Muscle layer of duodenum (tissue), 2 donors: ENCODE data around the gene WDR64.
"Not testable (repeated sequence)": the region's sequence is repeated elsewhere in the genome, so short reads cannot be mapped to it uniquely, and the experiment has no call there.

Source experiments
- H3K27ac ChIP-seq: one replicate; pipeline ENCODE4 v1.7.0; 2013; ENCODE audit warnings: mild to moderate bottlenecking, low read length
- H3K27me3 ChIP-seq: one replicate; pipeline ENCODE4 v1.7.0; 2013; ENCODE audit warnings: low read depth, mild to moderate bottlenecking, control low read depth, low read length
- H3K36me3 ChIP-seq, 2 donors: one replicate each; pipeline ENCODE4 v1.7.0; 2013; ENCODE audit warnings: low read length in 2 of 2, control low read depth in 1 of 2, mild to moderate bottlenecking in 1 of 2; ENCODE audit not compliant: insufficient read depth in 2 of 2, control insufficient read depth in 1 of 2
- H3K4me1 ChIP-seq, 2 donors: one replicate each; pipeline ENCODE4 v1.7.0; 2013; ENCODE audit warnings: low read length in 2 of 2, mild to moderate bottlenecking in 2 of 2, control low read depth in 1 of 2, moderate library complexity in 1 of 2; ENCODE audit not compliant: insufficient read depth in 2 of 2, control insufficient read depth in 1 of 2
- H3K4me3 ChIP-seq, 2 donors: one replicate each; pipeline ENCODE4 v1.7.0; 2013; ENCODE audit warnings: low read length in 2 of 2, low read depth in 1 of 2, mild to moderate bottlenecking in 1 of 2
- H3K9me3 ChIP-seq, 2 donors: one replicate each; pipeline ENCODE4 v1.7.0; 2013; ENCODE audit warnings: low read length in 2 of 2, control low read depth in 1 of 2, mild to moderate bottlenecking in 1 of 2; ENCODE audit not compliant: control insufficient read depth in 1 of 2
- donor health status: healthy.

The WDR64 gene

GRCh38 chr1:241817331-241817792, 165.3 kb downstream of the WDR64 start:
- Histone ChIP-seq H3K9me3 (no peaks in the 10 kb centered on the region), H3K27ac (no peak overlapping the region), H3K27me3 (no peaks in the 10 kb centered on the region), H3K4me3 (no peak overlapping the region), H3K36me3 (no peaks in the 10 kb centered on the region), H3K4me1 (no peaks in the 10 kb centered on the region)

- Histone ChIP-seq H3K9me3 (no peaks in the 10 kb centered on the region), H3K4me3 (no peak overlapping the region), H3K36me3 (no peaks in the 10 kb centered on the region), H3K27ac (no peak overlapping the region), H3K27me3 (no peaks in the 10 kb centered on the region), H3K4me1 (no peaks in the 10 kb centered on the region)
Observed at GRCh38 chr1:241817956-241818612, 166.0 kb downstream of the WDR64 start.

DNA sequence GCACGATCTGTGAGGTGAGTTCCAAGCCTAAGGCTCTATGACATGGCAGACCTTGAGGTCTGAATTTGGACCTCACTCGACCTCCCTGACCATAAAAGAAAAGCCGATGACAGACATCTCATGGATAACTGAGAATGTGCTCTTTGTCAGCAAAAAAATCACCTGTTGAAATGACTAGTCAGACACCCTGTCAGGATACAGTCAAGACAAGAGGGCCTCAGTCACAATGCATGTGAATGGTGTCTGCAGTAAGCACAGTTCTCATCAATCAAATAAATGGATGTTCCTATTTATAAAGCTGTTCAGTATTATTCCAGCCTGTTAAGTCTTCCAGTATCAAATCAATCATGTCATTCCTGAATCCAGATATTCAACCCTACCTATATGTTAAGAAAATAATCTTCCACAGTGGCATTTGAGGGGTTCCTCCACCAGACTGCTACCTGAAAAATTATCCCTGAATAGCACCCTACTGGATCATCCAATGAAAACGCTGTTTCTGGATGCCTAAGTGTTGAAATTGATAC, 167.3 kb downstream of the WDR64 start:
- no peak overlapping the region for H3K4me3 ChIP-seq
- no peaks in the 10 kb centered on the region for H3K4me1 ChIP-seq
- no peaks in the 10 kb centered on the region for H3K9me3 ChIP-seq
- H3K36me3 ChIP-seq = no peaks in the 10 kb centered on the region
- H3K27me3 ChIP-seq = no peaks in the 10 kb centered on the region
- no peak overlapping the region for H3K27ac ChIP-seq

GRCh38 chr1:241821363-241821762, 169.3 kb downstream of the WDR64 start:
- no peaks in the 10 kb centered on the region for H3K9me3 ChIP-seq
- H3K4me1 ChIP-seq = no peaks in the 10 kb centered on the region
- no peaks in the 10 kb centered on the region for H3K27me3 ChIP-seq
- H3K4me3 ChIP-seq = no peak overlapping the region
- H3K27ac ChIP-seq = no peak overlapping the region
- no peaks in the 10 kb centered on the region for H3K36me3 ChIP-seq

GRCh38 chr1:241822846-241823245, 170.8 kb downstream of the WDR64 start:
- no peaks in the 10 kb centered on the region for H3K27me3 ChIP-seq
- H3K27ac ChIP-seq = no peak overlapping the region

GRCh38 chr1:241823925-241824324, 171.8 kb downstream of the WDR64 start:
- Histone ChIP-seq H3K27ac (no peak overlapping the region), H3K27me3 (no peaks in the 10 kb centered on the region), H3K4me1 (no peaks in the 10 kb centered on the region), H3K36me3 (no peaks in the 10 kb centered on the region), H3K4me3 (no peak overlapping the region), H3K9me3 (no peaks in the 10 kb centered on the region)

More at GRCh38 chr1:241822846-241823245, 170.8 kb downstream of the WDR64 start:
- no peaks in the 10 kb centered on the region for H3K36me3 ChIP-seq
- H3K4me1 ChIP-seq = no peaks in the 10 kb centered on the region
- H3K4me3 ChIP-seq = no peak overlapping the region
- H3K9me3 ChIP-seq = no peaks in the 10 kb centered on the region

DNA sequence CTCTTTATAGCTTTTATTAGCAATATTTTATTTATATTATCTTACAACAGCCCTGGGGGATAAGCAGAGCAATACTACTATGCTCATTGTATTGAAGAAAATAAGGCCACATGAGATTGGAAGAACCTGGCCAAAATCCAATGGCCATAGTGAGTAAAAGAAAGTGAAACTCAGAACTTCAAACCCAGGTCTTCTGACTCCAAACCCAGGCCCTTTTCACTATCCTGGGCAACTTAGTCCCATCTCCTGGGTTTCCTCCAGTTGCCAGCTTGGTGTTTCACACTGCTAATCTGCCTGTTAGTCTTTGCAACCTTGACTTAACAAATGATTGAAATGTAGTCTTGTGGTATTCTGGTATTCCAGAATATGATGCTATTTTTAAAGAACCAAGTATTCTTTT, 173.5 kb downstream of the WDR64 start:
- no peaks in the 10 kb centered on the region for H3K27me3 ChIP-seq
- H3K36me3 ChIP-seq = no peaks in the 10 kb centered on the region
- H3K4me1 ChIP-seq = no peaks in the 10 kb centered on the region
- no peak overlapping the region for H3K4me3 ChIP-seq
- no peak overlapping the region for H3K27ac ChIP-seq
- H3K9me3 ChIP-seq = no peaks in the 10 kb centered on the region

- H3K27ac ChIP-seq, H3K4me3 ChIP-seq, H3K27me3 ChIP-seq, H3K4me1 ChIP-seq, H3K36me3 ChIP-seq, H3K9me3 ChIP-seq: not testable (repeated sequence)
Observed at GRCh38 chr1:241826613-241827012, 174.5 kb downstream of the WDR64 start.

DNA sequence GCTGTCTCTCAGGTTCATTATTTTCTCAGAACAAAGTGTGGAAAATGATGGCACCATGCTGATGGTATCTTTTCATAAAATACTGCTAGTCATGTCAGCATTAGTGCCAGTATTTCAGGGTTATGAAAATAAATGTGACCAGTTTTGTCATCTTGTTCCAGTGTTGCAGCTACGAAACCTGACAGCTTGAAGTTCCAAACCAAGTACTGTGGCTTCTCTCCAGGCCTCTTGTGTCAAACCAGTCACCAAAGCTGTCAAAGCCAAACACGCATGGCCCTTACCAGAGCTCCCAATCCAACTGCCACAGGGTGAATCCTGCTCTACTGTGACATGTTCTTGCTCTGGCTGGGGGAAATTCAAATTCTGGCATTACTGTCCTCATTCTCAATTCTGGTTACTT, 175.2 kb downstream of the WDR64 start:
- Histone ChIP-seq H3K4me1 (no peaks in the 10 kb centered on the region), H3K9me3 (no peaks in the 10 kb centered on the region), H3K36me3 (no peaks in the 10 kb centered on the region), H3K27me3 (no peaks in the 10 kb centered on the region), H3K27ac (no peak overlapping the region), H3K4me3 (no peak overlapping the region)

DNA sequence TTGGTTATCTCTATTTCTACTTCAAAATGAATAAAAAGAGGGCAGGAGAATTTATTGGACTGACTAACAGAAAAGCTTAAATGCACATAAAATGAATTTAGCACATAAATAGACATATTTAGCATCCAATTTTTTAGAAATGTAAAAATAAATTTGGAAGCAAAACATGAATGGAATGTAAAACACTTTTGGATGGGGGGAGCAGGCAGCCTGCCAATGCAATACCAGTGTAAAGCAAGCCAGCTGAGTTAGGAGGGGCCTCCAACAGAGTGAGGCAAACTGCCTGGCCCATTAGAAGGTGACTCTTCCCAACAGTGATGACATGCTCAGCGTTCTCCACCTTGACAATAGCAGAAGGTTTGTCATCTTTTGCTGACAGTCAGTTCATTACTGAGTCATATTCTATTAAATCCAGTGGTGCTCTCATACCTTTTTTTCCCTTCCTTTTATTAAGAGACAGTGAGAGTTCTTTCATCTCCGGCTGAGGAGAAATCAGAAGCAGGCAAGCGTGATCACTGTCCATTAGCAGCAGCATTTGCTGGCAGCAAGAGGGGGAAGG, 176.5 kb downstream of the WDR64 start:
- no peak overlapping the region for H3K4me3 ChIP-seq

GRCh38 chr1:241829468-241829867, 177.4 kb downstream of the WDR64 start:
- H3K4me1 ChIP-seq = no peaks in the 10 kb centered on the region
- no peaks in the 10 kb centered on the region for H3K36me3 ChIP-seq
- H3K27me3 ChIP-seq = no peaks in the 10 kb centered on the region
- H3K4me3 ChIP-seq = no peak overlapping the region
- H3K9me3 ChIP-seq = no peaks in the 10 kb centered on the region
- no peak overlapping the region for H3K27ac ChIP-seq

More for the DNA sequence above, 176.5 kb downstream of the WDR64 start:
- Histone ChIP-seq H3K9me3 (no peaks in the 10 kb centered on the region), H3K27ac (no peak overlapping the region), H3K36me3 (no peaks in the 10 kb centered on the region), H3K4me1 (no peaks in the 10 kb centered on the region), H3K27me3 (no peaks in the 10 kb centered on the region)
